Nucleus accumbens (tissue), 56 donors: ENCODE results near the gene KIF4A.
"Not testable (repeated sequence)": the region's sequence is repeated elsewhere in the genome, so short reads cannot be mapped to it uniquely, and the experiment has no call there.

Experiments
- DNase-seq, 56 donors: peaks; one replicate each; lab custom pipeline; 2025; lab: John Stamatoyannopoulos, UW

The KIF4A gene

DNA sequence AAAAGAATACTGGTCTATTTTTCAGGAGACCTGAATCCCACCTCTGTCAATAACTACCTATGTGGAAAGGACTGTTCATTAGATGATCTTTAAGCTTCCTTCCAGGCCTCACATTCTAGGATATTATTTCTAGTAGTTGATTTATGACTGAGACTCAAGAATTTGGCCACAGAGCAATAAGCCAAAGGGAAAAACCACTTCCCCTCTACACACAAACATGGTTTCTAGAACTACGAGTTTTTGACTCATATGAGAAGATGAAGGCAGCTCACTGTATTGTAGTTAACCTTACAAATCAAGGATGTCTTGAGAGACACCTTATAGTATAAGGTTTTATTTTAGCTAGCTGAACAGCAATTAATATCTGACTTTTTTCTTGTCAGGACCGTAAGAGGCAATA, 96.3 kb downstream of the KIF4A start:
- DNase-seq, result no peak

DNA sequence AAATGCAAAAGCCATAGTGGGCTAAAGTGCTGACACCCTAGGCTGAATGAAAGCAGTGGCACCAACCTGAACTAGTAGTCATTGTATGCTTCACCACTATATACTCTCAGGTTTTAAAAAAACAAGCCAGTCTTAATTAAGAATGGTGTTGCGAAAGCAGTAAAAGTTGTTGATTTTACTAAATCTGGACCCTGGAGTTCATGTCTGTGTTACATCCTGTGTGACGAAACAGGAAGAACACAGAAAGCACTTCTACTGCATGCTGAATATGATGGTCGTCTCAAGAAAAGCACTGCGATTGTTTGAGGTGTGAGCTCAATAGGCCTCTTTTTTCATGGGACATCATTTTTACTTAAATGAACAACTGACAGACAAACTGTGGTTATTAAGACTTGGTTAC, 109.0 kb downstream of the KIF4A start:
- no peak for DNase-seq

DNA sequence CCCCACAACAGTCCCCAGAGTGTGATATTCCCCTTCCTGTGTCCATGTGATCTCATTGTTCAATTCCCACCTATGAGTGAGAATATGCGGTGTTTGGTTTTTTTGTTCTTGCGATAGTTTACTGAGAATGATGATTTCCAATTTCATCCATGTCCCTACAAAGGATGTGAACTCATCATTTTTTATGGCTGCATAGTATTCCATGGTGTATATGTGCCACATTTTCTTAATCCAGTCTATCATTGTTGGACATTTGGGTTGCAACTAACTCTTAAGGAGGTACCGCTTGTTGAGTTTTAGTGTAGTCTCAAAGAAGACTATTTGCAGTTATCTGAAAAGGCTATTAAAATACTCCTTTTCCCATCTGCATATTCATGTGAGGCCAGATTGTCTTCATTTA, 110.3 kb downstream of the KIF4A start:
- not testable (repeated sequence) for DNase-seq

DNA sequence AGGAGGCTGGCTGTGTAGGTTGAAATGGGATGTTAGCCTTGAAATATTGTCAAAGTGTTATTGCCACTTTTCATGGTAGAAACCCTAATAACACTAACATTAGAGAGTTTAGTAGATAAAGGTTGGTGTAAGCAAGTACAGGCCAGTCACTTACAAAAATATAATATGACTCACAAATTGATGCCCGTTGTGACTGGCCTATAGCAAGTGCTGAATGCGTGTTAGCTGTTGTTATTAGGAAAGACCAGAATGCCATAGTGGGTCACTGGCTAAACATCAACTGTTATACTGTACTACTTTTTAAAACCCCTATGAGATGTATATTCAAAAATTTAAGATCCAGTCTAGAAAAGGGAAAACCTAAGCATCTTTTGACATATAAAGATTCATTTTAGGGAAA, 112.8 kb downstream of the KIF4A start:
- DNase-seq, result no peak

DNA sequence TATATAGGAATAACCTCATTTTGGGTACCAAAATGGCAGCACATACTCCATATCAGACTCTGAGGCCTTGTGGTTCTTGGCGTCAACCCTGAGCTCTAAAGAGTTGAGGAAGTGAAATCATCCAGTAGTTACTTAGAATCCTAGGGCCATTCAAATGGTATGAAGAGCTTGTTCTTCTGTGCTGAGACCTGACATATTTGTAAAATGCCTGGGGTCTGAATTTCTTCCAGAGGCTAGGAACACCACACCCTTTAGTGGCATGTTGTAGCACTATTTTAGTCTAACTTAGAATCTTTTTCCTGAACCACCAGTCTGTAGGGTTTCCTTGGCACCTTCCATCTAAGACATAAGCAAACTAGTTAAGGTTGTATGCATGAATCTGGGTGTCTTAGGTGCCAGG, 115.1 kb downstream of the KIF4A start:
- no peak for DNase-seq

DNA sequence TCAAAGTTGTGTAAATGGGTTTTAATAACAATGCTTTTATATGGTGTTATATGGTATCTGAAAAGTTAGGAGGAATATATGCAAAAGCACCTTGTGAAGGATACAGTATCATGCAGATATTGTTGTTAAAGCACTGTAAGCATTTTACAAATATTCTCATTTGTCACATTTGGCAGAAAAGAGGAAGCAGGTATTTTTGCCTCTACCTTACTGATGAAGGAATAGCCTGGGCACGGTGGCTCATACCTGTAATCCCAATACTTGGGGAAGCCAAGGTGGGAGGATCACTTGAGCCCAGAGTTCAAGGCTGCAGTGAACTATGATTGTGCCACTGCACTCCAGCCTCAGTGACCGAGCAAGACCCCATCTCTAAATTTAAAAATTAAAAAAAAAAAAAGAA, 121.0 kb downstream of the KIF4A start:
- DNase-seq, result no peak

DNA sequence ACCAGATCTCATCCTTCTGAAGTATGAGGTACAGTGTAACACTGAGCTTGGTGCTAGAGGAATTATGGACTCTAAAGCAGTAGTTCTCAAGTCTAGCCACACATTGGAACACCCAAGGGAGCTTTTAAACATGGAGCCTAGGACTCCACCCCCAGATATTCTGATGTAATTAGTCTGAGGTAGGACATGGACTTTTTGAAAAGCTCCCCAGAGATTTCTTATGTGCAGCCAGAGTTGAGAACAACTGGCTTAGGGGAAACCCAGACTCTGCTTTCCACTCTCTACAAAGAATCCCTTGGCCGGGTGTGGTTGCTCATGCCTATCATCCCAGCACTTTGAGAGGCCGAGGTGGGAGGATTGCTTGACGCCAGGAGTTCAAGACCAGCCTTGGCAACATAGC, 121.6 kb downstream of the KIF4A start:
- DNase-seq, result no peak

DNA sequence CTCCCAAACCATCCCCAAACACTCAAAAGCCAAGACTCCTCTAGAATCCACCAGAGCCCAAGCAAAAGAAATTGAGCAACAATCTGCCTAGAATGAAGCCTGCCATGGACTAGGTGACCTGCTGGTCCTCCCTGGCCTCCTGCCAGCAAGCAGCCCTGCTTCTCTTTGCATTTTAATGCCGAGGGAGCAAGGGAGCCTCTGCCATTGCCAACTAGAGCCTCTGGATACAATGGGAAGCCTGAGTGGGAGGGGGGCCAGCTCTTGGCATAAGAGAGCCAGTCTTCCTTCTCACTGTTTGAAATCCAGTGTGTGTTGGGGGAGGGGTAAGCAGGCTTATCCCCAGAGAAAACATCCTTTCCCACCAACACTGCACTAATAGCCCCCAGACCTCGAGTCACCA, 131.7 kb downstream of the KIF4A start:
- DNase-seq, result peak in 37 of 56 donors; percentile 0 to 78 (median 23)

DNA sequence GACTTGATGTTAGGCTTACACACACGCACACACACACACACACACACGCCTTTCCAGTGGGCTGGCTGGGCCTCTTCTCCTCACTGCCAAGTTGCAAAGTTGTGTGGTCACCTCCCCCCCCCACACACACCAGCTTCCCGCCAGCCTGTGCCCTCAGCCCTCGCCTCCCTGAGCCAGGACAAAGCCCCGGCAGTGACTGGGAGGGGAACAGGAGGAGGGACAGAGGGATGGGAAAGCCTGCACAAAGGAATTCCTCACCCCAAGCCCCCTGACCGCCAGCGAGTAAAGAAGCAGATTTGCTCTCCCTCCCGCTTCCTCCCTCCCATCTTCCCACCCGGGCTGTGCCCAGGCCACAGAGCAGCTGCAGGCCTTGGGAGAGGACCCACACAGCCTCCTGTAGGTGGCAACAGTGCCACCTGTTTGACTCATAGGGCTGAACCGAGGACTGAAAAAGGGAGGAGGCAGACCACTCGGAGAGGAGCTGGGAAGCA, 133.0 kb downstream of the KIF4A start, which contains the start of gene GDPD2:
TSS of gene GDPD2 (plus strand) at position 464 of the 491 bp plus-strand sequence. CDS start 1,671 bp downstream, outside the sequence.
- peak in 26 of 56 donors; percentile 1 to 63 (median 23) for DNase-seq

DNA sequence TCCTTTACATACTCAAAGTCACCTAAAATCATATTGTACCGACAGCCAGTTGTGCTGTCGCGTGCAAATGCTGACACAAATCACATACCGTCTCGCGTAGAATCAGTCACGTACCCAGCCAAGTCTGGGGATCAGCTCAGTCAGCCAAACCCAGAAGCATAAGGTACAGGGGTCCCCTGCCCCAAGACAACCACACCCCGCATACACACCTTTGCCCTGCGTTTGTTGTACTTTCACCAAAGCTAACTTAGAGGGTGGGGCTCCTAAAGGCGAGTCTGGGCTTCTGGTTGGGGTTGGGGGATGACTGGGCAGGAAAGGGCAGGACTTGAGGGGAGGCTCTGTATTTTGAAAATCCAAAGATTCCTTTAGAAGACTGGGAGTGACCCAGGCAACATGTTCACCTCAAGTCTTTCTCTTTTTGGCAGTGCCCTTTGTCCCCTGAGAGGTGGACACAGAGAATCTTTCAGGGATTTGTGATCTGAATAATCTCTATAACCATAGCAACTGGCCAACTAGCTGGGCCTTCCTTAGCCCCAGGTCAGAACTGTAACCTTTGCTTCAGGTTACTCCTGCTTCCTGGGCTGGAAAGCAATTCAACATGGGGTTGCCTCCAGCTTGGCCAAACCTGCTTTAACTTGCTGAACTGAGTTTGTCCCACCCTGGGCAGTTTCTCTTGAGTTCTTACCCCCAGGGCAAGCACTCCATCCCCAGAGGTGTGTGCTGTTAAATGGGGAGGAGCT, 134.2 kb downstream of the KIF4A start:
- DNase-seq, result no peak

DNA sequence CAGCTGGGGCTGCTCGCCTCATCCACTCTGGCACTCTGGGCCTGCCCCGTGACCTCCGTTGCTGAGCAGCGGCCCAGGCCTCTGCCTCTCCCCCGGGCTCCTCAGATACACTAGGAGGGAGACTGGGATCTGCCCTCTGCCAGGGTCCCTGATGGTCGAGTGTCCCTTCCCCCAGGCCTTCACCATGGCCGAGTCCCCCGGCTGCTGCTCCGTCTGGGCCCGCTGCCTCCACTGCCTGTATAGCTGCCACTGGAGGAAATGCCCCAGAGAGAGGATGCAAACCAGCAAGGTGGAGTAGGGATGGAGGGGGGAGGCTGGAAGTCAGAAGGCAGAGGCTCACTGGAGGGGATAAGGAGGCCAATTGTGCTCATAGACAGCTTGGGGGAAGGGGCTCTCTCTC, 134.9 kb downstream of the KIF4A start:
- peak in 3 of 56 donors; percentile 0 to 24 (median 0) for DNase-seq

DNA sequence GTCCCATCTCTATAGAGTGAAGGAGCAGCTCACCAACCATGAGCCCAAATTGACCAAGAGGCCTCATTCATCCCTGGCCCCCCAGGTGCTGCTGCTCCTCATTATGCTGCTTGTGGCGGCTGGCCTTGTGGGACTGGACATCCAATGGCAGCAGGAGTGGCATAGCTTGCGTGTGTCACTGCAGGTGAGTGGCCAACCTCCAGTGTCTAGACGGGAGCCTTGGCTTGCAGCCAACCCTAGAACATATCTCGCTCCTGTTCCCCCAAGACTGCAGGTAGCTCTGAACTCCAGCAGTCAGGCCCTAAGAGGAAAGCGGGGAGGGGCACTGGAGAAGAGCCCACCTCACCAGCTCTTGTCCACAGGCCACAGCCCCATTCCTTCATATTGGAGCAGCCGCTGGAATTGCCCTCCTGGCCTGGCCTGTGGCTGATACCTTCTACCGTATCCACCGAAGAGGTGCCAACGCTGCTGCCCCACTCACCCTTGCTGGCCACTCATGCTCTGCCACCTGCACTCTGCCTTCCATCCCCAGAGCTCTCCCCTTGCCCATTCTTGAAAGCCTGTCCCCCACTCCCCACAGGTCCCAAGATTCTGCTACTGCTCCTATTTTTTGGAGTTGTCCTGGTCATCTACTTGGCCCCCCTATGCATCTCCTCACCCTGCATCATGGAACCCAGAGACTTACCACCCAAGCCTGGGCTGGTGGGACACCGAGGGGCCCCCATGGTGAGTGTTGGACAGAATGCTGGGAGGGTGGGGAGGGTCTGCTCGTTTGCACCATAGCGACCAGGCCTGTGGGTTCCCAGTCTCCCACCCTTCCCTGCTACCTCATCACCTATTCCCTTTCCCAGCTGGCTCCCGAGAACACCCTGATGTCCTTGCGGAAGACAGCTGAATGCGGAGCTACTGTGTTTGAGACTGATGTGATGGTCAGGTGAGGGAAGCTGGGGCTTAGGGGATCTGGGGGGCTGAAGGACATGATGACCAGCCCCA, 136.7 kb downstream of the KIF4A start:
- no peak for DNase-seq

DNA sequence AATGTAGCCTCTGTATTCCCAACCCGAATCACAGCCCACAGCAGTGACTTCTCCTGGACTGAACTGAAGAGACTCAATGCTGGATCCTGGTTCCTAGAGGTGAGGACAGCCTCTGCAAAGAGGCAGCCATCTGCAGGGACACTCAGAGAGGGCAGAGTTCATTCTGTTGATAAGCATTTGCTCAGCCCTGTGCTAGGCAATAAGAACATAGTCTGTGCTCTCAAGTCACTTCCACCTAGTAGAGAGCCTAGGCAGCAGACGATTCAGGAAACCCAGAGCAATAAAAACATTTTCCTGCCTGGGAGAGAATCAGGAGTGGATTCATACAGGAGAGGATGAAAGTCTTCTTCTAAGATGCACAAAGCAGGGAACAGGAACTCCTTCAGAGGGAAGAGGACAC, 137.5 kb downstream of the KIF4A start:
- no peak for DNase-seq

DNA sequence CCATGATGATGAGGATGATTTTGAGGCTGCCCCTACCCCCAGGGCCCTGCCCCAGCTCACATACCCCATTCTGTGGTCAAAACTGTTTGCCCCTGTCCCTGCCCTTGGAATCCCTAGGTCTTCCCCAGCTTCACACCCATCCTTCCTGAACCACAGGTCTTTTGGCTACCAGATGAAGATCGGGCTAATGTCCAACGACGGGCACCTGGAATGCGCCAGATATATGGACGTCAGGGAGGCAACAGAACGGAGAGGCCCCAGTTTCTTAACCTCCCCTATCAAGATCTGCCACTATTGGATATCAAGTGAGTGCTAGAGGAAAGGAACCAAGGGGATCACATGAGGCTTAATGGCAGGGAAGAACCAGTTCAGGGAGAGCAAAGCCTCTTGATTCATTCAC, 139.9 kb downstream of the KIF4A start:
- DNase-seq, result no peak

DNA sequence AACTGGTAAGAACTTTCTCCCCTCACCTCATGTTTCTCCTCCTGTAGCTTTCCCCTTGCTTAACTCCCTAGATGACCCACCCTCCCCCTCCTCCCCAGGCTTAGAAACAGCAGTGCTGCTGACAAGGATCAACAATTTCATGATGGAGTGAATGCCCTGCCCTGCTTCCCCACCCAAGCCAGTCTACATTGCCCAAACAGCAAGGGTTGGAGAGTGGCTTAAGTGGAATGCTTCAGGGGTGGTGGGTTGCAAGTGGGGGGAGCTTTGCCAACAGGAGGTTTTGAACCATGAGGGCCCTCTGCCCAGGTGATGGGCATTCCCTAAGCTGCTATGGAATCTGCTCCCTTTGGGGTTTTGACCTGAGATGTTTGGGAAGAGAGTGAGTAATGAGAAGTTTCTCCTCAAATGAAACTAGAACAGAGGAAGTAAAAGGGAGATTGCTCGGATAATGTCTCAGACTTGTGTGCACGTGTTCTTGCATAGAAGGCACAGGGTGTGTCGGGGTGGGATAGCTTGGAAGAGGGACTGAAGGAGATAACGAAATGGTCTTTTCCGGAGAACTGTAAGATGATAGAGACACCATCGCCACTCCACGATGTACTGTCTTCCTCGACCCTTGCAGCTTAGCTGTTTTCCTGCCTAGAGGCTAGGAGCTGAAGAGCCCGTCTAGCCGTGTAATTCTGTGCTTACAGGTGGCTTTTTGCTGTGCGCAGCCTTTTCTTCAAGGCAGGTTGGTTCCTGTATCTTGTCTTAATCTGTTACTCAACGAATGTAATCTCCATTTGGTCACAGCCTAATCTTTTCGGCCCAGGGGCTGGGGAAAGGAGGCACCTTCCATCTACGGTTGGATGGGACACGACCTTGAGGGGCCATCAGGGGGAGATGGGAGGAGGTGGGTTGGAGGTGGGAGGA, 143.3 kb downstream of the KIF4A start:
- DNase-seq, result no peak

DNA sequence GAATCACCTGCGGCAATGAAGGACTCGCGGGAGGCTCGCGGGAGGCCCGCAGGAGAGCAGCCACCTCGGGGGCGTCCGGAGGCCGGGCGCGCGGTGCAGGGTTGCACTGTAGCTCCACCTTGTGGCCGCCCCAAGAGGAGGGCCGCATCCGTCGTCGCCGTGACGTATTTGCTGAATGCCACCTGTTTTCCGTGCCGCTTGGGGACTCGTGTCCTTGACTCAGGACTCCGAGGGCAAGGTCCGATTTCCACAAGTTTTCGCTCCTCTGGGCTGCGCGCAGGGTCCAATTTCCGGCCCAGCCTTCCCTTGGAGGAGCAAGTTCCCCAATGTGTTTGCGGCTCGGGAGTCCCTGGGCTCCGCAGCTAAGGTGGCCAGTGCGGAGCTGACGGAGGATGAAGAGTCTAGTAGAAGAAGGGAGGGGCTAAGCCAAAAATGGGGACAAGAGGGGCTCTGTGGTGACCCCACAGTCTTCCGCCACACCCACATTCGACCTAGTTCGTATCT, 144.0 kb downstream of the KIF4A start:
- DNase-seq, result peak in 55 of 56 donors; percentile 1 to 76 (median 47)

DNA sequence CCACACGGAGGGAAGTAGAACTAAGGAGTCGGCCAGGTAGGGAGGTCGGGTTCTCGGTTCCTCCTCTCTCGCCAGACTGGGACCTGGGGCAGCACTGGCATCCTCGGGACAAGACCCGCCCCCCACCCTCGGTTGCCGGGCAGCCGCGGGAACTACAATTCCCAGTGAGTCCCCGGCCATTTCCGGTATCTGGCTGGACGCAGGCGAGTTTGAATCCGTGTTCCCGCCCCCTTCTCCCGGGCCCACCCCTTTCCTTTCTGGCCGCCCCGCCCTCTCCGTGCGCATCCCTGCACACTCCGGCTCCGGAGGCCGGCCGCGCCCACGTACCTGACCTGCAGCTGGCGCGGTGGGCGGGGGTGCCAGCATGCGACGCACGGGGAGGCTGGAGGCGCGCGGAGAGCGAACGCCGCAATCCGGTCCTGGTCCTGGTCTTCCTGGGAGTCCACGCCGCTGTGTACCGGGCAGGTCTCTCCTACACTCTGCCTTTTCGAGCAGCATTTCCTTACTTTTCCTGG, 144.5 kb downstream of the KIF4A start:
- DNase-seq, result peak in 55 of 56 donors; percentile 11 to 86 (median 65)

DNA sequence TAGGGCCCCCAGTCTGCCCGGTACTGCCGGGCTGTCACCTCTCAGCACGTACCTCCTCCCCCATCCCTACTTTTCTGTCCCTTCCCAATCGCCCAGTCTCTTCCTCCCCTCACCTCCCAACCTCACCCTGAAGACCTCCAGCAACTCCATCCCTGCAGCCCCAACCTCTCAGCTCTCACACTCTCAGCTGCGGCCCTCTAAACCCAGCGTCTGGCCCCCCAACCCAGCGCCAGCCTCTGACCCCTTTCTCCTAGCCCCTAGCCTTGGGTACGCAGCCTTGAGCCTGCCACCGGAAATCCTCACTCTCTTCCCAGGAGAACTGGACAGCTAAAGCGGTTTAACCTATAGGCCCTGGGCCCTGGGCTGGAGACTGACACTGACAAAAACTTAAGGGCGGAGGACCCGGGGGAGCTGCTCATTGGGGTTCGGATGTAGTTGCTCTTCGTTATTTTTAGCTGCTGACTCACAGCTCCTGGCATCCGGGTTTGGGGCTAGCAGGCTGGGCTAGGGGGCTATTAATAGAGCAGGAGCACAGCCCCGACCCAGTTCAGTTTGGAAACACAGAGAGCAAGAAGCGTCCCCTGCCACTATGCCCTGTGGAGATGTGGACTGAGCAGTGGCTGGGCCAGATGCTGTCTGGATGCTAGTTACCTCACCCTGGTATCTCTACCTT, 145.1 kb downstream of the KIF4A start:
- DNase-seq, result peak in 6 of 56 donors; percentile 0 to 16 (median 4)

DNA sequence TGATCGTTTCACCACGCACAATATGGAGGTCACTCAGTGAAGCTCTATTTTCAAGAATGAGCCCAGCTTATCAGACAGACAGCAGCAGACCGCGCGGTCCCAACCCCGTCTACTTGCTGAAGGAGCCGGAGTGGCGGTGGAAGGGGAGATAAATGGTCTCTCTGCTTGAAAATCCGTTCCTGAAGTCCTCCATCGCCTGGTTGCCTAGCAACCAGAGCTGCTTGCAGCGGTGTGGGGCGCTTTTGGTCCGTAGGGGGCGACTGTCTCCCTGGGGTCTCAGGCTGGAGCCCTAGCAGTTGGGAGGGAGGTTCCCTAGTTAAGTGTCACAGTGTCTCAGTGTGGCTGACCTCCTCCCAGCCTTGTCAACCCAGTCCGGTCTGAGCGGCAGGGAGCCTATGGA, 146.4 kb downstream of the KIF4A start:
- peak in 8 of 56 donors; percentile 2 to 31 (median 6) for DNase-seq
